ENCODE data around the gene HOXC13. TPM values are rescaled to one million over a fixed set of nuclear protein-coding genes. Genes with fewer than 3 reads are reported as not detected.

HOXC13 gene
- total RNA-seq, 1 donor from 2014 or later = not detected

DNA sequence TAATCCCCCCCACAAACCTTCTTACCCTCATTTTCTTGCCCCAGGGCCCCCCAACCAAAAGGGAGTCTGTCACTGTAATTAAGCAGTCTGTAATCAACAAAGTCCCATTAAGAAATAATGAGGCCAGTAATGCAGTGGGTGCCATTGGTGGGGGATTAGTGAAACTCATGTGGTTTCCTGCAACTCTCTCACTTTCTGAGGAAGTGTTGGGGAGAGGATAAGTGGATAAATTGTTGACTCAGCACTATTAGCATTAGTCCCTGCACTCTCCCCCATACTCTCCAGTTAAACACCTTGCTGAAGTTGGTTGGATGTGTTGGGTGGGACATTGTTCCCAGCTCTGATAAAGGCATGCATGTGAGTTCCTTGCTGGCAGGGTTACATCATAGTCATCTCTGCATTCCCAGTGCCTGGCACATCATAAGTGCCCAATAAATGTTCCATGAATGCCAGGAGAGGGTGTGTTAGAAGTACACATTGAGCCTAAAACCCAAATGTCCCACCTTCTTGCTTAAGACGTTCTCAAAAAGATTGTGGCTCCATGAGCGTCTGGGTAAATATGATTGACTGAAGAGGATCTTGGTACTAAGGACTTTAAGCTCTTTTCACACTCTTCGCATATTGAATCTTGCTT is 45.8 kb upstream of the HOXC13 start:
- Mint-ChIP-seq H3K36me3 (ENCODE audit: low read depth, unreplicated experiment) (no peaks in the 10 kb centered on the region), H3K9me3 (ENCODE audit: unreplicated experiment) (no peaks in the 10 kb centered on the region), H3K4me1 (ENCODE audit: low read depth, unreplicated experiment) (no peaks in the 10 kb centered on the region), H3K27ac (ENCODE audit: unreplicated experiment) (no peak overlapping the region), H3K27me3 (ENCODE audit: low read depth, unreplicated experiment) (peaks cover 75% of the 10 kb centered on the region), H3K4me3 (ENCODE audit: unreplicated experiment) (no peak overlapping the region)
- peaks cover 12% of the 10 kb centered on the region for H3K27me3 ChIP-seq (ENCODE audit: insufficient read depth, low read length)
- no peak overlapping the region for H3K27ac ChIP-seq (ENCODE audit: low read depth, low read length)
- no peak overlapping the region for H3K4me3 ChIP-seq (ENCODE audit: insufficient read depth, low read depth, low read length)
- no peaks in the 10 kb centered on the region for H3K4me1 ChIP-seq (ENCODE audit: insufficient read depth, low read length)
- no peaks in the 10 kb centered on the region for H3K36me3 ChIP-seq (ENCODE audit: insufficient read depth, low read length)
- no peak overlapping the region for H2AFZ ChIP-seq (ENCODE audit: low read depth, low read length)
- H4K20me1 ChIP-seq (ENCODE audit: insufficient read depth, low read length) = no peaks in the 10 kb centered on the region
- no peaks in the 10 kb centered on the region for H3K9me3 ChIP-seq (ENCODE audit: insufficient read depth, low read depth, low read length)
- FAIRE-seq (no peak), DNase-seq (ENCODE audit: low read depth) (no peak)
- H3K4me2 ChIP-seq (ENCODE audit: low read length) = no peak overlapping the region
- H3K9ac ChIP-seq (ENCODE audit: low read length) = no peak overlapping the region
- no peaks in the 10 kb centered on the region for H3K79me2 ChIP-seq (ENCODE audit: insufficient read depth, low read length)
- TF ChIP-seq EZH2 (IDR thresholded peaks at IDR 0.05; ENCODE audit: insufficient read depth, low read length) = no peak
- TF ChIP-seq, protein P1, sequence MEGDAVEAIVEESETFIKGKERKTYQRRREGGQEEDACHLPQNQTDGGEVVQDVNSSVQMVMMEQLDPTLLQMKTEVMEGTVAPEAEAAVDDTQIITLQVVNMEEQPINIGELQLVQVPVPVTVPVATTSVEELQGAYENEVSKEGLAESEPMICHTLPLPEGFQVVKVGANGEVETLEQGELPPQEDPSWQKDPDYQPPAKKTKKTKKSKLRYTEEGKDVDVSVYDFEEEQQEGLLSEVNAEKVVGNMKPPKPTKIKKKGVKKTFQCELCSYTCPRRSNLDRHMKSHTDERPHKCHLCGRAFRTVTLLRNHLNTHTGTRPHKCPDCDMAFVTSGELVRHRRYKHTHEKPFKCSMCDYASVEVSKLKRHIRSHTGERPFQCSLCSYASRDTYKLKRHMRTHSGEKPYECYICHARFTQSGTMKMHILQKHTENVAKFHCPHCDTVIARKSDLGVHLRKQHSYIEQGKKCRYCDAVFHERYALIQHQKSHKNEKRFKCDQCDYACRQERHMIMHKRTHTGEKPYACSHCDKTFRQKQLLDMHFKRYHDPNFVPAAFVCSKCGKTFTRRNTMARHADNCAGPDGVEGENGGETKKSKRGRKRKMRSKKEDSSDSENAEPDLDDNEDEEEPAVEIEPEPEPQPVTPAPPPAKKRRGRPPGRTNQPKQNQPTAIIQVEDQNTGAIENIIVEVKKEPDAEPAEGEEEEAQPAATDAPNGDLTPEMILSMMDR (IDR thresholded peaks at IDR 0.05; ENCODE audit: insufficient read depth, low read depth, low read length) = no peak

DNA sequence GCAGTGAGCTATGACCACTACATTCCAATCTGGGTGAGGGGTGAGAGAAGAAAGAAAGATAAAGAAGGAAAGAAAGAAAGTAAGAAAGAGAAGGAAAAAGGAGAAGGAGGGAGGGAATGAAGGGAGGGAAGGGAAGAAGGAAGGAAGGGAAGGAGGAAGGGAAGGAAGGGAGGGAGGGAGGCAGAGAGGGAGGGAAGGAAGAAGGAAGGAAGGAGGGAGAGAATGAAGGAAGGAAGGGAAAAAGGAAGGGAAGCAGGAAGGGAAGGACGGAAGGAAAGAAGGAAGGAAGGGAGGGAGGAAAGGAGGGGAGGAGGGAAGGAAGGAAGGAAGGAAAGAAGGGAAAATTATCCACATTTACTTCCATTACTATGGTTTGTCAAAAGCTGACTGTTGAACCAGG is 39.4 kb upstream of the HOXC13 start:
- no peak overlapping the region for H2AFZ ChIP-seq (ENCODE audit: low read depth, low read length)
- DNase-seq (ENCODE audit: low read depth) (no peak), FAIRE-seq (no peak)
- H3K27me3 ChIP-seq (ENCODE audit: insufficient read depth, low read length) = peaks cover 6% of the 10 kb centered on the region
- no peaks in the 10 kb centered on the region for H3K4me1 ChIP-seq (ENCODE audit: insufficient read depth, low read length)
- H3K9me3 ChIP-seq (ENCODE audit: insufficient read depth, low read depth, low read length) = no peaks in the 10 kb centered on the region
- Mint-ChIP-seq H3K9me3 (ENCODE audit: unreplicated experiment) (no peaks in the 10 kb centered on the region), H3K27me3 (ENCODE audit: low read depth, unreplicated experiment) (peaks cover 64% of the 10 kb centered on the region), H3K4me1 (ENCODE audit: low read depth, unreplicated experiment) (no peaks in the 10 kb centered on the region), H3K27ac (ENCODE audit: unreplicated experiment) (no peak overlapping the region), H3K4me3 (ENCODE audit: unreplicated experiment) (no peak overlapping the region), H3K36me3 (ENCODE audit: low read depth, unreplicated experiment) (no peaks in the 10 kb centered on the region)
- H3K36me3 ChIP-seq (ENCODE audit: insufficient read depth, low read length) = no peaks in the 10 kb centered on the region
- H4K20me1 ChIP-seq (ENCODE audit: insufficient read depth, low read length) = no peaks in the 10 kb centered on the region
- H3K27ac ChIP-seq (ENCODE audit: low read depth, low read length) = no peak overlapping the region
- TF ChIP-seq, protein P1 (IDR thresholded peaks at IDR 0.05; ENCODE audit: insufficient read depth, low read depth, low read length) = no peak
- TF ChIP-seq EZH2 (IDR thresholded peaks at IDR 0.05; ENCODE audit: insufficient read depth, low read length) = no peak
- H3K79me2 ChIP-seq (ENCODE audit: insufficient read depth, low read length) = no peaks in the 10 kb centered on the region
- no peak overlapping the region for H3K4me3 ChIP-seq (ENCODE audit: insufficient read depth, low read depth, low read length)
- H3K4me2 ChIP-seq (ENCODE audit: low read length) = no peak overlapping the region
- no peak overlapping the region for H3K9ac ChIP-seq (ENCODE audit: low read length)

DNA sequence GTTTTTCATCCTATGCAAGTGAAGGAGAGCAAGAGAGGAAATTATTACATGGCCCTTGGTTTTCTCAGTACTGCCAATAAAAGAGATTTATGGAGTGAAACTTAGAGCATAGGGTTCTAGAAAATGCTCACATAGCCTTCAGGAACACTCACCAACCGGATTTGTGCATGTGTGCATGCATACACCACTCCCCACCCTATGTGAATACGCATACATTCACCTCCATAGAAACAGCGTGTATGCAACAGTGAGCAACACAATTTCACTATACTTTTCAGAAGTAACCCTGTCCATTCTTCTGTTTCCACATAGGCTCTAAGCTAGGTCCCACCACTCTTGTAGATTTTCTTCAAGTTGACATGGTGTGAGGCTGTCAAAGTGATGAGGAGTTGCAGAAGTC is 31.5 kb upstream of the HOXC13 start:
- no peak overlapping the region for H3K4me2 ChIP-seq (ENCODE audit: low read length)
- no peak overlapping the region for H3K27ac ChIP-seq (ENCODE audit: low read depth, low read length)
- H3K27me3 Mint-ChIP-seq (ENCODE audit: low read depth, unreplicated experiment) = peaks cover 15% of the 10 kb centered on the region
- no peaks in the 10 kb centered on the region for H3K9me3 ChIP-seq (ENCODE audit: insufficient read depth, low read depth, low read length)
- H2AFZ ChIP-seq (ENCODE audit: low read depth, low read length) = no peak overlapping the region
- H3K9me3 Mint-ChIP-seq (ENCODE audit: unreplicated experiment) = no peaks in the 10 kb centered on the region
- no peaks in the 10 kb centered on the region for H3K4me1 ChIP-seq (ENCODE audit: insufficient read depth, low read length)
- no peak overlapping the region for H3K4me3 Mint-ChIP-seq (ENCODE audit: unreplicated experiment)
- no peak for DNase-seq (ENCODE audit: low read depth)
- no peaks in the 10 kb centered on the region for H3K79me2 ChIP-seq (ENCODE audit: insufficient read depth, low read length)
- FAIRE-seq = no peak
- H3K4me1 Mint-ChIP-seq (ENCODE audit: low read depth, unreplicated experiment) = no peaks in the 10 kb centered on the region
- no peak for TF ChIP-seq EZH2 (IDR thresholded peaks at IDR 0.05; ENCODE audit: insufficient read depth, low read length)
- no peak overlapping the region for H3K9ac ChIP-seq (ENCODE audit: low read length)
- H3K36me3 ChIP-seq (ENCODE audit: insufficient read depth, low read length) = no peaks in the 10 kb centered on the region
- no peaks in the 10 kb centered on the region for H4K20me1 ChIP-seq (ENCODE audit: insufficient read depth, low read length)
- no peak overlapping the region for H3K27ac Mint-ChIP-seq (ENCODE audit: unreplicated experiment)
- H3K27me3 ChIP-seq (ENCODE audit: insufficient read depth, low read length) = peaks cover 4% of the 10 kb centered on the region
- no peak overlapping the region for H3K4me3 ChIP-seq (ENCODE audit: insufficient read depth, low read depth, low read length)
- no peaks in the 10 kb centered on the region for H3K36me3 Mint-ChIP-seq (ENCODE audit: low read depth, unreplicated experiment)
